22Rv1 (cell line): ENCODE data around the gene DNAH1.

ENCODE experiments used
- ZFX ChIP-seq: fragments of 450-650 bp; IDR thresholded peaks from 2 replicates; pipeline ENCODE4 v1.6.1; 2017; ENCODE audit warnings: antibody characterized with exemption, borderline replicate concordance
- TF ChIP-seq, protein P1 (sequence below): fragments of 450-650 bp; IDR thresholded peaks from 2 replicates; pipeline ENCODE4 v1.5.1; 2017; ENCODE audit warnings: mild to moderate bottlenecking

DNA sequence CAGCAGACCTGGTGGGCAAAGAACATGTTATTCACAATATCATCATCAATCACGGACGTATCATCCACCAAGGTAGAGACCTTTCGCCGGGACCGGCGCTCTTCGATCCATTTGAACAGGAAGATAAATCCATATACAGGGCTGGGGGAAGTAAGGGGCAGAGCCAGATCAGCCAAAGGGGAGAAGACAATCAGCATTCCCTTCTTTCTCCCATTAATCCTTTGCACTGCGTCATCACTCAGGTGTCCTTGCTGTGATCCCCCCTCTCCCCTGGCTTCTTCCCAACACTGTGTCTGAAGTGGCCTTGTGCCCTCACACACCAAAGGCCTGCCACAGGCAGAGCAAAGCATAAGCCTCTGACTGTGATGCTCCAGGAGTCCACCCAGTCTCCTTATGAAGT lies 92.3 kb downstream of the DNAH1 start:
- TF ChIP-seq, protein P1, sequence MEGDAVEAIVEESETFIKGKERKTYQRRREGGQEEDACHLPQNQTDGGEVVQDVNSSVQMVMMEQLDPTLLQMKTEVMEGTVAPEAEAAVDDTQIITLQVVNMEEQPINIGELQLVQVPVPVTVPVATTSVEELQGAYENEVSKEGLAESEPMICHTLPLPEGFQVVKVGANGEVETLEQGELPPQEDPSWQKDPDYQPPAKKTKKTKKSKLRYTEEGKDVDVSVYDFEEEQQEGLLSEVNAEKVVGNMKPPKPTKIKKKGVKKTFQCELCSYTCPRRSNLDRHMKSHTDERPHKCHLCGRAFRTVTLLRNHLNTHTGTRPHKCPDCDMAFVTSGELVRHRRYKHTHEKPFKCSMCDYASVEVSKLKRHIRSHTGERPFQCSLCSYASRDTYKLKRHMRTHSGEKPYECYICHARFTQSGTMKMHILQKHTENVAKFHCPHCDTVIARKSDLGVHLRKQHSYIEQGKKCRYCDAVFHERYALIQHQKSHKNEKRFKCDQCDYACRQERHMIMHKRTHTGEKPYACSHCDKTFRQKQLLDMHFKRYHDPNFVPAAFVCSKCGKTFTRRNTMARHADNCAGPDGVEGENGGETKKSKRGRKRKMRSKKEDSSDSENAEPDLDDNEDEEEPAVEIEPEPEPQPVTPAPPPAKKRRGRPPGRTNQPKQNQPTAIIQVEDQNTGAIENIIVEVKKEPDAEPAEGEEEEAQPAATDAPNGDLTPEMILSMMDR = no peak
- TF ChIP-seq ZFX = no peak
